GM19025 (cell line): ENCODE results near the gene PMFBP1.

Experiments
- ATAC-seq: cut with Tn5 transposase; IDR thresholded peaks from one replicate; pipeline ENCODE4 v1.9.1; 2021; ENCODE audit warnings: mild to moderate bottlenecking, low read depth, moderate library complexity; ENCODE audit not compliant: unreplicated experiment

The PMFBP1 gene, protein sequence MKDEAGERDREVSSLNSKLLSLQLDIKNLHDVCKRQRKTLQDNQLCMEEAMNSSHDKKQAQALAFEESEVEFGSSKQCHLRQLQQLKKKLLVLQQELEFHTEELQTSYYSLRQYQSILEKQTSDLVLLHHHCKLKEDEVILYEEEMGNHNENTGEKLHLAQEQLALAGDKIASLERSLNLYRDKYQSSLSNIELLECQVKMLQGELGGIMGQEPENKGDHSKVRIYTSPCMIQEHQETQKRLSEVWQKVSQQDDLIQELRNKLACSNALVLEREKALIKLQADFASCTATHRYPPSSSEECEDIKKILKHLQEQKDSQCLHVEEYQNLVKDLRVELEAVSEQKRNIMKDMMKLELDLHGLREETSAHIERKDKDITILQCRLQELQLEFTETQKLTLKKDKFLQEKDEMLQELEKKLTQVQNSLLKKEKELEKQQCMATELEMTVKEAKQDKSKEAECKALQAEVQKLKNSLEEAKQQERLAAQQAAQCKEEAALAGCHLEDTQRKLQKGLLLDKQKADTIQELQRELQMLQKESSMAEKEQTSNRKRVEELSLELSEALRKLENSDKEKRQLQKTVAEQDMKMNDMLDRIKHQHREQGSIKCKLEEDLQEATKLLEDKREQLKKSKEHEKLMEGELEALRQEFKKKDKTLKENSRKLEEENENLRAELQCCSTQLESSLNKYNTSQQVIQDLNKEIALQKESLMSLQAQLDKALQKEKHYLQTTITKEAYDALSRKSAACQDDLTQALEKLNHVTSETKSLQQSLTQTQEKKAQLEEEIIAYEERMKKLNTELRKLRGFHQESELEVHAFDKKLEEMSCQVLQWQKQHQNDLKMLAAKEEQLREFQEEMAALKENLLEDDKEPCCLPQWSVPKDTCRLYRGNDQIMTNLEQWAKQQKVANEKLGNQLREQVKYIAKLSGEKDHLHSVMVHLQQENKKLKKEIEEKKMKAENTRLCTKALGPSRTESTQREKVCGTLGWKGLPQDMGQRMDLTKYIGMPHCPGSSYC

DNA sequence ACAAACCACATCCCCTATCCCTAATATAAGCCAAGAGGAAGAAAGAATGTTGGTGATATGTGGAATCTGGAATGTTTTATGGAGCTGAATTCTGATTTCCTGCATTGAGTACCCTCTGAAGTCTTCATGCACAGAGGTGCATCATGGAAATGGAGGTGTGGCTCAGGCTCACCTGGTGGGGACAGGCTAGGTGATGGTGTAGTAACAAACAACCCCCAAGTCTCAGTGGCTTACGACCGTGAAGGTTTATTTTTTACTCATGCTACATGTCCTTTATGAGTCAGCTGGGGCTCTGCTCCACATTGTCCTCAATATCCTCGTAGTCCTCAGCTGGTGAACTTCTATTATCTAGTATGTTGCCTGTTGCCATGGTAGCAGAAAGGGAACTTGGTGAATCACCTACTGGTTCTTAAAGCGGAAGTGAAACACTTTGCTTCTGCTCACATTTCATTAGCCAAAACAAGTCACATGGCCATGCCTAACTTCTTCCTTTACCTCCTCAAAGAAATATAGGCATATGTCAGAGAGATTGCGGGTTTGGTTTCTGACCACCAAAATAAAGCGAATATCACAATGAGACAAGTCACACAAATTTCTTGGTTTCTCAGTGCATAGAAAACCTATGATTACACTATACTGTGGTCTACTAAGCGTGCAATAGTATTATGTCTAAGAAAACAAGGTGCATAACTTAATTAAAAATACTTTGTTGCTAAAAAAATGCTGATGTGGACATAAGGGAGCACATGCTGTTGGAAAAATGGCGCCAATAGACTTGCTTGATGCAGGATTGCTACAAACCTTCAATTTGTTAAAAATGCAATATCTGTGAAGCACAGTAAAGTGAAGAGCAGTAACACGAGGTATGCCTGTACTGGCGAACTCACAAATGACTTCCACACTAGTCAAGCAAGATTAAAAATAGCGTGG is at the start of gene PMFBP1:
Gene PMFBP1 (minus strand): TSS at position 51 of the 930 bp plus-strand sequence. CDS start 947 bp downstream, outside the sequence.
- ATAC-seq: peak; percentile 99

DNA sequence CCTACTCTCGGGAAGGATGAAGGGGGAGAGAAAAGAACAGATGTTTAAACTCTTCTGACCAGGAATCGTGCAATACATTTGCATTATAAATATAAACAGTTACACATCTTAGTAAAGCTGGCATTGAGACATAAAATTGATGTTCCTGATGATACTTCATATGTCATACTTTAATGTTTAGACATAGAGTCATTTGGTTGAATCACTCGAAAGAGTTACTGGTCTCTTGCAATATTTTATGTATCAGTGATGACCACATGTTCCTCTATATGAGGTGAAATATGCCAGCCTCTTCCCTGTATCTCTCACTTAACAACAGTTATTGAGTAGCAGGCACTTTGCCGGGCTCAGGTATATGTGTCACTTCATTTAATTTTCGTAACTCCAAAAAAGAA is 49.7 kb upstream of the PMFBP1 start:
- no peak for ATAC-seq

DNA sequence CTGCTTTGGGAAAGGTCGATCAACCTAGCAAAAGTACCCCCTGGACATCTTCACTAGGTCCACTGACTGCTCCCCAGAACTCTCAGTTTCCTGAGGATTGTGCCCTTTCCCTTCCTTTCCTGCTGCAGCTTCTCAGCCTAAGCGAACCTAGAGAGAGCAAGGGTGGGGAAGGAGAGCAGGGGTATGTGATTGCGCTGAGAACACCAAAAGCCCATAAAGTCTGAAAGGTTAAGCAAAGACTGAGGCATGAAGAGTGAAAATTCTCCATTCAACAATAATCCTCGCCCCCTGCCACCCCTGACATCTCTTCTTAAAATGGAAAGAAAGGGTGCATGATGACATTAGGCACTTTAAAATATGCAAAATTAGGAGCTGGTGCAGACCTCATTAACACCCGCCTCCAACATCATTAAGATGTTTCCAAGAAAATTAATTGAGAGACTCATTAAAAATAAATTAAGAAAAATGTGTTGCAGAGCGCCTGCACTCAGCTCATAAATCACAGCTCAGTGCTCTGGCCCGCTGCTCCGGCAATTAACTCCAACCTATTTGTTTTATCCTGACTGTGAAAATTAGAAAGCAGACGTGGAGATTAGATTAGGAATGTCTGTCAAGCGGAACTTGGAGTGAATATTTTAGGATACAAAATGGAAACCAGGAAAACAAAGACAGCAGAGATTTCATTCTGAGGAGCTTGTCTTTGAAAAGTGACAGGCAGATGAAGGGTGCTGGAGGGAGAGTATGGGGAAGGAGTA is 49.1 kb upstream of the PMFBP1 start:
- no peak for ATAC-seq

DNA sequence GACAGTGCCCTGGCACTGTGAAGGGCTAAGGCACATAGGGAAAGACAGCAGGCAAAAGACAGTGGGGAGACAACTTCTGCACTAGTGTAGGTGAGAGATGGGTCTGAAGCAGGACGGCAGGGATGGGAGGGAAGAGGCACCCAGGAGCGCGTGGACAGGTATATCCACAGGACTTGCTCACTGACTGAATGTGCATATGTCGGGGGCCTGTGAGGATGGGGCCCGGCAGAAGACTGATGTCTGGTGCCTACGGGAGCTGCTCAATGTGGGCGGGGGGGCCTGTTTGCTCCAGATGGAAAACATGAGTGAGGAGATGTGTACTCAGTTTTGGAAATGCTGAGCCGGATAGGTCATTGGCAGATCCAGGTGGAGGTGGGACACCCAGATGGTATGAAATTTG is 47.3 kb upstream of the PMFBP1 start:
- no peak for ATAC-seq

DNA sequence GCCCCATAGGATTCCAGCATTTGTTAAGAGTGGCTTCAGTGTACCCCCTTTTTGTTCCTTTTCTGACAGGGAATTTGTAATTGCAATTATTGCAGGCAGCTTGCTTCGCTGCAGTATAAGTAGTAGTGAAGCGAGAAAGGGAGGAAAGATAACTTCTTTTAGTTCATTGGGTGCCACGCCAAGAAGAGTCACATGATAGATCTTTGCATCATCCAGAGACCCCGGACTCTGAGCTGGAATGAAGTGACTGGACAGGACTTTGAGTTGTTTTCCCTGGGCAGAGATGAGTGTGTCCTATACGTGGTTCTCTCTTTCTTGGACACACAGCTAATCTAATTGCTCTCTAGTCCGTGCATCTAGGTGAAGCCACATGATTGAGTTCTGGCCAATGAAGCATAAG is 44.8 kb upstream of the PMFBP1 start:
- ATAC-seq: no peak

DNA sequence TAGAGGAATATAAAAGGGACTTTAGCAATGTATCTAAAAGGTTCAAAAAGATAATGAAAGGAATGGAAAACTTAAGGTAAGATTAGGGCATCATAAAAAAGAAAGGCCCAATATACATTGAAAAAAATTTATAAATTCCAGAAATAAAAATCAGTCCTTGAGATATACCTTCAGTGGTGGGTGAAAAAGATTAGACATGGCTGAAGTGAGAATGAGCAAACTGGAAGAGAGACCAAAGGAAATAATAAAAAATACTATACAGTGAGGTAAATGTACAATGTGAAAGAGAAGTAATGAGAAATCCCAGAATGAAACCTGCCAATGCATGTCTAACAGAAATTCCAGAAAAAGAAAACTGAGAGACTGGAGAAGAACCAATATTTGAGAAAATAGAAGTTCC is 42.9 kb upstream of the PMFBP1 start:
- ATAC-seq: no peak

DNA sequence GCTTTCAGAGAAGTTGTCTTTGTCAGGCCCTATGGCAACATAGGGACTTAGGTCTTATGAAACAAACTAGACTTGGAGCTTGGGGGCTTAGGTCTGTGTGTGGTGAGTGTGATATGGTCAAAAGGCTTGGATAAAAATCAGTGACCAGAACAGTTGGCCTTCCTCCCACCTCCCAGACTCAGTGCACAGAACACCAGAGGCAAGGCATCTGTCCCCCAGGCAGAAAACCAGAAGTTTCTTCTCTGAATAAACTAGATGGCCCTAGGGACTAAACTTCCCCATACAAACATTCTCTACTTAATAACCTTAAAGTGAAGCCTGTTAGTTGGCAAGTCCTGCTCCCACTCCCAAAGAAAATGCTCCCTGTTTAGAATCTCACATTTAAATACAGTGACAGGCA is 39.2 kb upstream of the PMFBP1 start:
- no peak for ATAC-seq

DNA sequence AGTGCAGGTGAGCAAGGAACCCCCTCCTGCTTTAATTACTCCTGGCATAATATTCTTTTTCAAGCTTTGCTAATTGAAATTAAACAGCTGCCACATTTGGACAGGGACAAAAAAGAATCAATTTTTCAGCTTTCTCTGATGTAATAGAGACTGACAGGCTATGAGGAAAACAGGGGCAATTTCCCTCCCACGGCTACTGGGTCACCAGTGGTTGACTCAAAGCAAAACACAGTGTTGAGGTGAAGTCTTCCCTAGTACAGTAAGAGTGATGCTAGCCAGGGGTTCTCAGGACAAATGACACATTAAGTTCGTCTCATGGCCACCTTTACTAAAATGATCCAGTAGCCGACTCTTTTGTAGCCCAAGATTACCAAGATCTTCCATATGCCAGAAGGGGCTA is 38.6 kb upstream of the PMFBP1 start:
- ATAC-seq: no peak

DNA sequence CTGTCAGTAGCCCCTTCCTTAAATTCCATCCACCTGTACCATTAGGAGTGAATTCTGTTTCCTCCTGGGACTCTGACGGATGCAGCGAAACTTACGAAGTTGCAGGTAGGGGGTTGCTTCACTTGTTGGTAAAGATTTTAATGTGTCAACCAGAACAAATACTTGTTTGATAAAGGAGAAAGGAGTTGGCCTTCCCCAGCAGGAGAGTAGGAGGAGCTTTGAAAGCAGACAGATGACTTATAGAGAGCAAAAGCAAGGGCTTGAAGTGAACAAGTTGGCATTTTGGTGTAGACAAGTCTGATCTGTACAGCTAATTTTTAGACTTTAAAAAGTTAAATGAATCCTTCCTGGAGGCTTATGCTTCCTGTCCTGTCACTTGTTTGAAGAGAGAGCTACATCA is 38.1 kb upstream of the PMFBP1 start:
- no peak for ATAC-seq

DNA sequence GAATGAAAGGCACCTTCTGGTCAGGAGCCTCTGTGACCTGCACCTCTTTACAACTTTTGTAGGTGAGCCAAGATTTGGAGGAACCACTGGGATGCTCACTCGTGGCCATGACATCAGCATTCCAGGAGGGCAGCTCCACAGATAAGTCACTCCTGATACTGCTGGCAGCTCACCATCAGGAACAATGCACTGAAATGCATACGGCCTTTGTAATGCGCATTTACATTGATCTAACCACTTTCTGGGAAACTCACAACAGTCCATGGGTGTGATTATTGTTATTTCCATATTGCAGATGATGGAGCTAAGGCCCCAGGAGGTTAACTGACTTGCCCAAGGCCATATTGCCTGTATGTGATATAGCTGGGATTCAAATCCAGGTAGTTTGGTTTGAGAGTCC is 34.3 kb upstream of the PMFBP1 start:
- no peak for ATAC-seq

DNA sequence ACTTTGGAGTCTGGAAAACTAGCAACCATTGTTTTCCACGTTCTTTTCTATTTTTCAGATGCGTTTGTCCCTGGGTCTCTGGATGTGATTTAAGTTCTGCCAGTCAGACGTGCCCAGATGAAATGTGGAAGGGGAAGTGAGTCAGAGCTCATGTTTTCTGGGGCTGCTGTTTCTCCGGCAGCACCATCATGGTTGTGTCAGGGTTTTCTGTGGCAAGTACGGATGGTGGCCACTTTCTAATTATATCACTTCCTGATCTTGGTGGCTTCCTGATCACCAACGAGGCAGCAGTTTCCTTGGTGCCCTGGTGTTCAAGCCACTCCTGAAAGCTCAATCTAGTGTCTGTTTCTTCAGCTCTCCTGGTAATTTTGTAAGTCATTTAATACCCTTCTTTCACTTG is 31.4 kb upstream of the PMFBP1 start:
- no peak for ATAC-seq

DNA sequence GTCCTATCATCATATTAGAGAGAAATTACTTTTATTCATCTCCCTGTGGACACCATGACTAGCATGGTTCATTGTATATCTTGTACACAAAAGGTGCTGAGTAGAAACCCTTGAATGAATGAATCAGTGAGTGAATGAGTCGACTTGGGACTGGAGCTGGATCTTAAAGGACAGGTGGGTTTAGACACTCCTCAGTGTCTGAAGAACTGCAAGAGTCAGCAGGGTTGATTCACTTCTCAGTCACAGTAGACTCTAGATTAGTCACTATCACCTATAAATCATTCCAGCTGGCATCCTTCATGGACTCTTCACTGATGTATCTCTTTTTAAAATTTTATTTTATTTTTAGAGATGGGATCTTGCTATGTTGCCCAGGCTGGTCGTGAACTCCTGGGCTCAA is 30.1 kb upstream of the PMFBP1 start:
- no peak for ATAC-seq

DNA sequence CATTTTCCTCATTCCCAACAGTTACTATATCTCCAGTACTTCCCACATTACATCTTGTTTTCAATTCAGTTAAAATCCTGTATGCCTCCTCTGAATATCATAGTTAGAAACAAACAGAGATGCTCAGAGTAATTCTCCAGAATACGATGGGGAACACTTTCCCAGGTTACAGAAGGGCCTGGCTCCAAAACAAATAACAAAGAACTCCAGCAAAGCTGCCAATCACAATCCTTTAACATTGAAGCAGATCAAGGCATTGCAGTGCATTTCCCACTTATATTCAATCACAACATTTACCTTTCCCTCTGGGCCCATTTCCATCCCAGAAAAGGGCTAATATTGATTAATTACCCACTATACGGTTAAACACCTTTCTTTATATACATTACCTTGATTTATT is 29.4 kb upstream of the PMFBP1 start:
- no peak for ATAC-seq

DNA sequence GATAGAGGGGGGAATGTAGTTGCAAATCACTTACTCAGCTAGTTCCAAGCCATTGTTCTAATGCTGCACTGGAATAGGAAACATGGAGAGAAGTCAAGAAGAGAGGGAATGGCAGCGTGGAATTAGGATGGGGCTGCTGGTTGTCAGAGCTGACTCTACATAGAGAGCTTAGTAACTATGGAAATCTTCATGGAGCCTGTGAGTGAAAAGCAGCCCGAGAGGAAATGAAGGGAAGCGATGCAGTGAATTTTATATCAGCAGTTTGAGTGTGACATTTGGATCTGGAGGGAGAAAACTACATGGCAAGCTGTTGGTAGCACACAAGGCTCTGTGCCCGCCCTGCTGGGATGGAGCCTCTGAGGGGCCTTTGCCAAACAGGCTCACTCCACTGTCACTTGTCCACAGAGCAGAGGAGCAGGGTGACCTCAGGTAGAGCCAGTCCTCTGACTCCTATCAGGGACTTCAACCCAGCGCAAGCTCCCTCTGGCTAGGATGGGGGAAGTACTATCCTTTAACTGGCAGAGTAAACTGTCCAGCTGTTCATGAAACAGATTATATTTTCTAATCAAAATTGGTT is 27.9 kb upstream of the PMFBP1 start:
- no peak for ATAC-seq

DNA sequence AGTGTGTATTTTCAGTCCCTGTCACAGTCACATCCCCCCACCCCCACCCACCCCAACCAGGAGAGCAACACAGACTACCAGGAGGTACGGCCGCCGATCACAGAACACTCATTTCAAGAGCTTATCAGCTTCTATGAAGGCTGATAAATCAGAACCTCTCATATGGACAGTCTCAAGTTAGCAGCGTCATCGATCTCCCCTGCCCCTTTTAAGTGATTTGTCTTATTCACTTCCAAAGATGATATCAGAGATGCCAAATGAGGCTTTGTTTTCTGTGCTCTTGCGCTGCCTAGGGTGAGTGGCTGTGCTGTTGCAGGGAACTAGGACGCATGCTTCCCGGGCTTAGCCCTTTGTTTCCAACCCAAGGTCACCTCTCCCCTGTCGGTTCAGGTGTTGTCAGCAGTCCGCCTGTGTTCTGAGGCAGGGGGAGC is 26.8 kb upstream of the PMFBP1 start:
- ATAC-seq: no peak

DNA sequence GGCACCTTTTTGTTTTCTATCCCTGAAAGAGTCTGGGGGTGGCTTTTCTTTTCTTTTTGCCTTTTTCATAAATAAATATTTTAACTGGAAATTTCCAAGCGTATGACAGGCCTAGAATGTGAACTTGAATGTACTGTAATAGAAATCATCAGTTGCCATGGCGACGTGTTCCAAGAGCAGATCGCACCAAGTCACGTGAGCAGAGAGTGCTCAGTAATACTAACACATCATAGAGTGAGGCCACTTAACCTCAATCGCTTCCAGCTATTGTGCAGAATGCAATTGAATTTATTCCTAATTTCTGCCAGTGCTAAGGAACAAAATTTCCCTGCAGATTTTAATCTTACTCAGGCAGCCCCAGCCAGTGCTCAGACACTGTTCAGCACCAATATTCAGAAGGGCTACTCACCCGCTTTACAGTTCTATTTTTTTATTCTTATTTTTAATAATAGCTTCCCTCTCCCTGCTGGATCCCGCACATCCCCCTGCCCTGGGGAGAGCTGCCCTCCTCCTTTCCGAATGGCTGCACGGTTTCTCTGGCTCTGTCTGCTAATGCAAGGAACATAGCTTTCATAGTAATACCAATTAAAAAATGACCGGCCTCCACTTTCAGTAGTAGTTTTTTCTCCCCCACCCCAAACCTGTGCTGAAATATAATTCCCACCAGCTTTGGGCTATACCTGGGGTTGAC is 26.2 kb upstream of the PMFBP1 start:
- ATAC-seq: no peak

DNA sequence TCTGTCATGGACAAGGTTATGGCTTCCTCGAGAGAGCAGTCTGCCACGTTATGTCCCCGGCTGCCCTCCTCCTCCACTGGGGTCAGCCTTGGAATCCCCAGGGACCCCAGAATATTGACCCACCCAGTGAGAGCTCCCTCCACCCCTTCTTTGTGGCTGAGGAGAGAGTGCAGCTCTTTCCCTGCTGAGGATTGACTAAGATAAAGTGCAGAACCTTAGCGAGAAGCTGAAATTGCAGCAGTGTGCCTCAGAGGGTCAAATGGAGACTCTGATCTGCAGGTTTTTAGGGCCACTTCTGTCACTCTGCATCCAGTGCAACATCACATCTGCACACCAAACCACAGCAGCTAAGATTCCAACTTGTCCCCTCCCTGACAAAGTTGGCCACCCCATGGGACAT is 25.6 kb upstream of the PMFBP1 start:
- no peak for ATAC-seq

DNA sequence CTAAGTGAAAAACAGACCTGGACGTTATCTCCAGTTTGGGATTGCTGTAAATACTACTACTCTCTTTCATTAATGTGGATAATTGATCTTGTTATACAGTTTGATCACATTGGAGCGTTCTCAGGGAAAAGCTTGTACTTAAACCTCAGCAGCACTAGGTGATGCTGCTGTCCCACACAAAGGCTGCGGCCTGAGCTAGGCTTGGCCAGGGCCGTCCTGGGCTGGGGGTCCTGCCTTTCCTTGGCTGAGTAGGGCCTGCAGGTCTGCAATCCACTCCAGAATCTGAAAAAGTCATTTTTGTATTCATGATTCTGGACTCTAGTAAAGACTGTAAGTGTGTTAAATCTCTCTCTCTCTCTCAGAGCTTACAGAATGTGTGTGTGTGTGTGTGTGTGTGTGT is 23.7 kb upstream of the PMFBP1 start:
- ATAC-seq: no peak

DNA sequence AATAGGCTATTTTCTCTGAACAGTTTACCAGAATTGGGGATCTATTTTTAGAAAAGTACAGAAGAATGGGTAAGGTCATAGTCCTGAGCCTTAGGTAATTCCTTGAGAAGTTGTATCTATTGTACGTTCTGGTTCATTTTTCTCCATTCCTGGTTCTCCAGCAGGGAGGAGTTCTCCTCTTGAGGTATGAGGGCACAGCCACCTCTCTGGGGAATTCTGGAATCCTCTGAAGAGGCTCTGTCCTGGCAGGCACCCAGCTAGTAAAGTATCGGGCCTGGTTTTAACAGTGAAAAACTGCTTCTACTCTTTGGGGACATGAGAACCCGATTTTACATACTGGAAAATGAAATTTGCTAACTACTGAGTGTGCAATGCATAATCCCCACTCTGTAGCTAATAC is 19.6 kb upstream of the PMFBP1 start:
- no peak for ATAC-seq
